GM12892 (cell line): ENCODE results near the gene SEMA3F.

Source experiments
- POLR2A ChIP-seq: IDR thresholded peaks from 2 replicates; pipeline ENCODE4 v1.6.1; 2011; ENCODE audit warnings: low read depth, low read length, control low read depth
- POLR2AphosphoS5 ChIP-seq: IDR thresholded peaks from 2 replicates; pipeline ENCODE4 v1.6.1; 2011; ENCODE audit warnings: low read depth, low read length, control low read depth
- TAF1 ChIP-seq: IDR thresholded peaks from 2 replicates; pipeline ENCODE4 v1.6.1; 2011; ENCODE audit warnings: low read depth, mild to moderate bottlenecking, control low read depth, low read length, borderline replicate concordance

GRCh38 chr3:50166620-50167019, 11.5 kb downstream of the SEMA3F start:
- no peak for TF ChIP-seq POLR2A
- no peak for TF ChIP-seq POLR2AphosphoS5
- no peak for TF ChIP-seq TAF1
